ENCODE data around the gene MRPS26. TPM values are rescaled to one million over a fixed set of nuclear protein-coding genes. Genes with fewer than 3 reads are reported as not detected.

MRPS26 gene
- total and polyA plus RNA-seq, 4 donors = 26.9 to 65.2 (median 40.3) TPM

DNA sequence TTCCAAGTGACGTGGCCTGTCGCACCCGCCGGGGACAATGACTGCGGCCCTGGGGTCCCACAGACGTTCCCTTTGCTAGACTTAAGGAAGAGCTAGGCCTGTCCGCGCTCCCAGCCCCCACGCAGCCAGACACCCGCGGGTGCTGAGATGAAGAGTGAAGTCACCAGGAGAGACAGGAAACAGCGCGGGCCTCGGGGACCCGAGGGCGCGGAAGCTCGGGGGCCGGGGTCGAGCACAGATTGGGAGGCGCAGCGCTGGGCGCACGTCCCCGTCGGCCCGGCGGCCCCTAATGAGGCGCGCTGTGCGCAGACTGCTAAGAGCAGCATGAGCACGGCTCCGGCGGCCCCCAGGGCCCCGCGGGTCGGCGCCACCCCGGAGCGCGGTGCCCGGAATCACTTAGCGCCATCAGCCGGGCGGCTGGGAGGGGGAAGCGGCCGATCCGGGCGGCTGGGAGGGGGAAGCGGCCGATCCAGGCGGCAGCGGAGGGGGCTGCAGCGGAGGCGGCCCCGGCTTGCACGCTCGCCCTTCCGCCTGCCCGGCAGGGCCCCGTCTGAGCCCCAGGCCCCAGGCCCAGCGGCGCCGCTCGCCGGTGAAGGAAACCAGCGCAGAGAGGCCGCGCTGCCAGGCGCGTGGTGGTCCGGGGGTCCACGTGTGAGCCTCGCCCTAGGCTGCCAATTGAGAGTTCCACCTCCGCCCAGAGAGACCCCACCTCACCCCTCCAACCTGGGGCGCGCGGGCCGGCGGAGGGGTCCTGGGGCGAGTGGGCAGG, 46.9 kb downstream of the MRPS26 start:
- no peak overlapping the region for H3K27ac ChIP-seq (ENCODE audit: low read depth in 1 of 2, low read length in 2 of 2)
- H3K4me3 ChIP-seq (ENCODE audit: low read depth in 1 of 3, low read length in 3 of 3) = peak overlapping the region in 1 of 3 donors; percentile 35
- H3K36me3 ChIP-seq (ENCODE audit: control insufficient read depth in 4 of 4, insufficient read depth in 3 of 4, low read depth in 1 of 4, low read length in 3 of 4) = no peaks in the 10 kb centered on the region
- no peak for DNase-seq (ENCODE audit: low spot score)
- no peak overlapping the region for H3K9ac ChIP-seq (ENCODE audit: low read depth in 1 of 2, low read length in 2 of 2)
- WGBS = 13% methylated on average over 81 of the region's 81 CpGs
- TF ChIP-seq, protein P1, sequence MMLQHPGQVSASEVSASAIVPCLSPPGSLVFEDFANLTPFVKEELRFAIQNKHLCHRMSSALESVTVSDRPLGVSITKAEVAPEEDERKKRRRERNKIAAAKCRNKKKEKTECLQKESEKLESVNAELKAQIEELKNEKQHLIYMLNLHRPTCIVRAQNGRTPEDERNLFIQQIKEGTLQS (IDR thresholded peaks at IDR 0.05) = no peak
- no peak for TF ChIP-seq TAF1 (conservative IDR thresholded peaks at IDR 0.05)
- TF ChIP-seq, protein P2, sequence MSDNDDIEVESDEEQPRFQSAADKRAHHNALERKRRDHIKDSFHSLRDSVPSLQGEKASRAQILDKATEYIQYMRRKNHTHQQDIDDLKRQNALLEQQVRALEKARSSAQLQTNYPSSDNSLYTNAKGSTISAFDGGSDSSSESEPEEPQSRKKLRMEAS (IDR thresholded peaks at IDR 0.05) = no peak
- no peak for TF ChIP-seq YY1 (IDR thresholded peaks at IDR 0.05)
- TF ChIP-seq HNF4G (IDR thresholded peaks at IDR 0.05) = no peak
- no peak for TF ChIP-seq EGR1 (IDR thresholded peaks at IDR 0.05; ENCODE audit: low read depth in 2 of 2)
- TF ChIP-seq NR2F2 (IDR thresholded peaks at IDR 0.05) = no peak
- TF ChIP-seq FOXA1 (IDR thresholded peaks at IDR 0.05) = no peak
- peaks cover 0 to 3% (median 0%) of the 10 kb centered on the region in 4 donors for H3K4me1 ChIP-seq (ENCODE audit: control insufficient read depth in 4 of 4, insufficient read depth in 4 of 4, low read length in 3 of 4)
- peaks cover 0 to 5% (median 0%) of the 10 kb centered on the region in 4 donors for H3K27me3 ChIP-seq (ENCODE audit: control insufficient read depth in 4 of 4, insufficient read depth in 4 of 4, low read length in 3 of 4)
- H3K9me3 ChIP-seq (ENCODE audit: control insufficient read depth in 4 of 4, low read length in 3 of 4) = no peaks in the 10 kb centered on the region

DNA sequence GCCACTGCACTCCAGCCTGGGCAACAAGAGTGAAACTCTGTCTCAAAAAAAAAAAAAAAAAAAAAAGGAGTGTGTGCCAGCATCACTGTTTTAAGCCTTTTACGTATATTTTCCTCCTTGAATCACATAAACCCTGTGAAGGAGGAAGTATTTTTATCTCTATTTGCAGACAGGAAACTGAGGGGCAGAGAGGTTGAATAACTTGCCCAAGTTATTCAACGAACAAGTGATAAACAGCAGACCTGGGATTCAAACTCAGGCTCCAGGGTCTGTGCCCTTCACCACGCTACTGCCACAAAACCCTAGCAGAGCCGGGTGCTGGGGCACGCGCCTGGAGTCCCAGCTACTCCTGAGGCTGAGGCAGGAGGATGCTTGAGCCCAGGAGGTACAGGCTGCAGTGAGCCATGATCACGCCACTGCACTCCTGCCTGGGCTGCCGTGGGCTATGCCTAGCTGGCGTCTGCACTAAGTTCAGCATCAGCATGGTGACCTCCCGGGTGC, 48.1 kb downstream of the MRPS26 start:
- H3K4me3 ChIP-seq (ENCODE audit: low read depth in 1 of 3, low read length in 3 of 3) = no peak overlapping the region
- H3K27me3 ChIP-seq (ENCODE audit: control insufficient read depth in 4 of 4, insufficient read depth in 4 of 4, low read length in 3 of 4) = peaks cover 0 to 3% (median 0%) of the 10 kb centered on the region in 4 donors
- TF ChIP-seq NR2F2 (IDR thresholded peaks at IDR 0.05) = peak; percentile 27
- no peak for TF ChIP-seq YY1 (IDR thresholded peaks at IDR 0.05)
- no peaks in the 10 kb centered on the region for H3K36me3 ChIP-seq (ENCODE audit: control insufficient read depth in 4 of 4, insufficient read depth in 3 of 4, low read depth in 1 of 4, low read length in 3 of 4)
- H3K9me3 ChIP-seq (ENCODE audit: control insufficient read depth in 4 of 4, low read length in 3 of 4) = no peaks in the 10 kb centered on the region
- no peak overlapping the region for H3K27ac ChIP-seq (ENCODE audit: low read depth in 1 of 2, low read length in 2 of 2)
- H3K9ac ChIP-seq (ENCODE audit: low read depth in 1 of 2, low read length in 2 of 2) = no peak overlapping the region
- WGBS = 62% methylated on average over 10 of the region's 10 CpGs
- peaks cover 0 to 3% (median 0%) of the 10 kb centered on the region in 4 donors for H3K4me1 ChIP-seq (ENCODE audit: control insufficient read depth in 4 of 4, insufficient read depth in 4 of 4, low read length in 3 of 4)
- no peak for DNase-seq (ENCODE audit: low spot score)

DNA sequence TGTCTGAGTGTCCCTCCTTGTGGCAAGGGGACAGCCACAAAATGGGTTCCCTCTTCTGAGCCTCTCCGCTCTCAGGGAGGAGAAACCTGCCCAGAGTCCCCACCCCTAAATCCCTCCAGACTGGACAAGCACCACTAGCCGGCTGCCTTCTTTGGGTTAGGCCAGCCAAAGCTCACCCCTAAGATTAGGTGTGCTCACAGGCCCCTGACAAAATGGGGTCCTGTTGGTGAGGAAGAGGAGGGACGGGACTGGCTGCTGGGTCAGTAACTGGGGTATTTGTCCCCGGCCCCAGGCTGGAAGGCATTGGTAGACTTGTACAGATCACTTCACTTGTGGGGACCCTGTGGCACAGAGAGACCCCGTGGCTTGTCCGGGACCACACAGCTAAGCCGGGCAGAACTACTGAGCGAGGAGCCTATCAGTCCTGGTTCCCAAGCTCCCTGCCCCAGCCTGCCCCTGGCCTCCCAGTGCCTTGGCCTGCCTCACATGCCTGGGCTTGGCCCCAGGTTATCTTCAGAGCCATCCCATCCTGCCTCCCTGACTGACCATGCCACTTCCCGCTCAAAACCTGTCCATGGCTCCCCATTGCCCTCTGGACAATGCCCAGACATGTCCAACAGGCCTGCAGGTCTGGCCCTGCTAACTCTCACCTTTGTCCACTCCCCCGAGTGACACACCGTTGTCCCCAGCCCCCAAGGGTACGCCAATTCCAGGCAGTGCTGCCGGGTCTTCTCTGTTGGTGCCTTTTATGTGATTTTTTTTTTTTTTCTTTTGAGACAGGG, 49.2 kb downstream of the MRPS26 start:
- Histone ChIP-seq H3K4me3 (ENCODE audit: low read depth in 1 of 3, low read length in 3 of 3) (no peak overlapping the region), H3K4me1 (ENCODE audit: control insufficient read depth in 4 of 4, insufficient read depth in 4 of 4, low read length in 3 of 4) (peaks cover 0 to 3% (median 0%) of the 10 kb centered on the region in 4 donors), H3K36me3 (ENCODE audit: control insufficient read depth in 4 of 4, insufficient read depth in 3 of 4, low read depth in 1 of 4, low read length in 3 of 4) (no peaks in the 10 kb centered on the region), H3K9me3 (ENCODE audit: control insufficient read depth in 4 of 4, low read length in 3 of 4) (no peaks in the 10 kb centered on the region), H3K27me3 (ENCODE audit: control insufficient read depth in 4 of 4, insufficient read depth in 4 of 4, low read length in 3 of 4) (peaks cover 0 to 3% (median 0%) of the 10 kb centered on the region in 4 donors), H3K9ac (ENCODE audit: low read depth in 1 of 2, low read length in 2 of 2) (no peak overlapping the region), H3K27ac (ENCODE audit: low read depth in 1 of 2, low read length in 2 of 2) (no peak overlapping the region)
- WGBS = 89% methylated on average over 13 of the region's 13 CpGs
- no peak for DNase-seq (ENCODE audit: low spot score)
- TF ChIP-seq HNF4A (conservative IDR thresholded peaks at IDR 0.05) (no peak), HNF4G (IDR thresholded peaks at IDR 0.05) (no peak), NR2F2 (IDR thresholded peaks at IDR 0.05) (no peak), RAD21 (IDR thresholded peaks at IDR 0.05) (no peak), GABPA (IDR thresholded peaks at IDR 0.05 in 1 of 2, conservative IDR thresholded peaks at IDR 0.05 in 1 of 2) (no peak), TAF1 (conservative IDR thresholded peaks at IDR 0.05) (no peak), SP1 (IDR thresholded peaks at IDR 0.05) (no peak), YY1 (IDR thresholded peaks at IDR 0.05) (no peak)
- TF ChIP-seq, protein P2 (IDR thresholded peaks at IDR 0.05) = no peak
- TF ChIP-seq, protein P1 (IDR thresholded peaks at IDR 0.05) = no peak
- TF ChIP-seq, protein P3, sequence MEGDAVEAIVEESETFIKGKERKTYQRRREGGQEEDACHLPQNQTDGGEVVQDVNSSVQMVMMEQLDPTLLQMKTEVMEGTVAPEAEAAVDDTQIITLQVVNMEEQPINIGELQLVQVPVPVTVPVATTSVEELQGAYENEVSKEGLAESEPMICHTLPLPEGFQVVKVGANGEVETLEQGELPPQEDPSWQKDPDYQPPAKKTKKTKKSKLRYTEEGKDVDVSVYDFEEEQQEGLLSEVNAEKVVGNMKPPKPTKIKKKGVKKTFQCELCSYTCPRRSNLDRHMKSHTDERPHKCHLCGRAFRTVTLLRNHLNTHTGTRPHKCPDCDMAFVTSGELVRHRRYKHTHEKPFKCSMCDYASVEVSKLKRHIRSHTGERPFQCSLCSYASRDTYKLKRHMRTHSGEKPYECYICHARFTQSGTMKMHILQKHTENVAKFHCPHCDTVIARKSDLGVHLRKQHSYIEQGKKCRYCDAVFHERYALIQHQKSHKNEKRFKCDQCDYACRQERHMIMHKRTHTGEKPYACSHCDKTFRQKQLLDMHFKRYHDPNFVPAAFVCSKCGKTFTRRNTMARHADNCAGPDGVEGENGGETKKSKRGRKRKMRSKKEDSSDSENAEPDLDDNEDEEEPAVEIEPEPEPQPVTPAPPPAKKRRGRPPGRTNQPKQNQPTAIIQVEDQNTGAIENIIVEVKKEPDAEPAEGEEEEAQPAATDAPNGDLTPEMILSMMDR (IDR thresholded peaks at IDR 0.05; ENCODE audit: low read depth, low read length, missing input control) = no peak
- TF ChIP-seq, protein P4, sequence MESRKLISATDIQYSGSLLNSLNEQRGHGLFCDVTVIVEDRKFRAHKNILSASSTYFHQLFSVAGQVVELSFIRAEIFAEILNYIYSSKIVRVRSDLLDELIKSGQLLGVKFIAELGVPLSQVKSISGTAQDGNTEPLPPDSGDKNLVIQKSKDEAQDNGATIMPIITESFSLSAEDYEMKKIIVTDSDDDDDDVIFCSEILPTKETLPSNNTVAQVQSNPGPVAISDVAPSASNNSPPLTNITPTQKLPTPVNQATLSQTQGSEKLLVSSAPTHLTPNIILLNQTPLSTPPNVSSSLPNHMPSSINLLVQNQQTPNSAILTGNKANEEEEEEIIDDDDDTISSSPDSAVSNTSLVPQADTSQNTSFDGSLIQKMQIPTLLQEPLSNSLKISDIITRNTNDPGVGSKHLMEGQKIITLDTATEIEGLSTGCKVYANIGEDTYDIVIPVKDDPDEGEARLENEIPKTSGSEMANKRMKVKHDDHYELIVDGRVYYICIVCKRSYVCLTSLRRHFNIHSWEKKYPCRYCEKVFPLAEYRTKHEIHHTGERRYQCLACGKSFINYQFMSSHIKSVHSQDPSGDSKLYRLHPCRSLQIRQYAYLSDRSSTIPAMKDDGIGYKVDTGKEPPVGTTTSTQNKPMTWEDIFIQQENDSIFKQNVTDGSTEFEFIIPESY (IDR thresholded peaks at IDR 0.05) = no peak
- TF ChIP-seq, protein P5, sequence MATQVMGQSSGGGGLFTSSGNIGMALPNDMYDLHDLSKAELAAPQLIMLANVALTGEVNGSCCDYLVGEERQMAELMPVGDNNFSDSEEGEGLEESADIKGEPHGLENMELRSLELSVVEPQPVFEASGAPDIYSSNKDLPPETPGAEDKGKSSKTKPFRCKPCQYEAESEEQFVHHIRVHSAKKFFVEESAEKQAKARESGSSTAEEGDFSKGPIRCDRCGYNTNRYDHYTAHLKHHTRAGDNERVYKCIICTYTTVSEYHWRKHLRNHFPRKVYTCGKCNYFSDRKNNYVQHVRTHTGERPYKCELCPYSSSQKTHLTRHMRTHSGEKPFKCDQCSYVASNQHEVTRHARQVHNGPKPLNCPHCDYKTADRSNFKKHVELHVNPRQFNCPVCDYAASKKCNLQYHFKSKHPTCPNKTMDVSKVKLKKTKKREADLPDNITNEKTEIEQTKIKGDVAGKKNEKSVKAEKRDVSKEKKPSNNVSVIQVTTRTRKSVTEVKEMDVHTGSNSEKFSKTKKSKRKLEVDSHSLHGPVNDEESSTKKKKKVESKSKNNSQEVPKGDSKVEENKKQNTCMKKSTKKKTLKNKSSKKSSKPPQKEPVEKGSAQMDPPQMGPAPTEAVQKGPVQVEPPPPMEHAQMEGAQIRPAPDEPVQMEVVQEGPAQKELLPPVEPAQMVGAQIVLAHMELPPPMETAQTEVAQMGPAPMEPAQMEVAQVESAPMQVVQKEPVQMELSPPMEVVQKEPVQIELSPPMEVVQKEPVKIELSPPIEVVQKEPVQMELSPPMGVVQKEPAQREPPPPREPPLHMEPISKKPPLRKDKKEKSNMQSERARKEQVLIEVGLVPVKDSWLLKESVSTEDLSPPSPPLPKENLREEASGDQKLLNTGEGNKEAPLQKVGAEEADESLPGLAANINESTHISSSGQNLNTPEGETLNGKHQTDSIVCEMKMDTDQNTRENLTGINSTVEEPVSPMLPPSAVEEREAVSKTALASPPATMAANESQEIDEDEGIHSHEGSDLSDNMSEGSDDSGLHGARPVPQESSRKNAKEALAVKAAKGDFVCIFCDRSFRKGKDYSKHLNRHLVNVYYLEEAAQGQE (IDR thresholded peaks at IDR 0.05) = no peak
